GM19463 (cell line): Measurements from ENCODE around the gene HOXA2.

Experiments
- ATAC-seq: cut with Tn5 transposase; IDR thresholded peaks from one replicate; pipeline ENCODE4 v1.9.1; 2021; ENCODE audit warnings: mild to moderate bottlenecking, moderate library complexity; ENCODE audit not compliant: unreplicated experiment

Gene HOXA2

DNA sequence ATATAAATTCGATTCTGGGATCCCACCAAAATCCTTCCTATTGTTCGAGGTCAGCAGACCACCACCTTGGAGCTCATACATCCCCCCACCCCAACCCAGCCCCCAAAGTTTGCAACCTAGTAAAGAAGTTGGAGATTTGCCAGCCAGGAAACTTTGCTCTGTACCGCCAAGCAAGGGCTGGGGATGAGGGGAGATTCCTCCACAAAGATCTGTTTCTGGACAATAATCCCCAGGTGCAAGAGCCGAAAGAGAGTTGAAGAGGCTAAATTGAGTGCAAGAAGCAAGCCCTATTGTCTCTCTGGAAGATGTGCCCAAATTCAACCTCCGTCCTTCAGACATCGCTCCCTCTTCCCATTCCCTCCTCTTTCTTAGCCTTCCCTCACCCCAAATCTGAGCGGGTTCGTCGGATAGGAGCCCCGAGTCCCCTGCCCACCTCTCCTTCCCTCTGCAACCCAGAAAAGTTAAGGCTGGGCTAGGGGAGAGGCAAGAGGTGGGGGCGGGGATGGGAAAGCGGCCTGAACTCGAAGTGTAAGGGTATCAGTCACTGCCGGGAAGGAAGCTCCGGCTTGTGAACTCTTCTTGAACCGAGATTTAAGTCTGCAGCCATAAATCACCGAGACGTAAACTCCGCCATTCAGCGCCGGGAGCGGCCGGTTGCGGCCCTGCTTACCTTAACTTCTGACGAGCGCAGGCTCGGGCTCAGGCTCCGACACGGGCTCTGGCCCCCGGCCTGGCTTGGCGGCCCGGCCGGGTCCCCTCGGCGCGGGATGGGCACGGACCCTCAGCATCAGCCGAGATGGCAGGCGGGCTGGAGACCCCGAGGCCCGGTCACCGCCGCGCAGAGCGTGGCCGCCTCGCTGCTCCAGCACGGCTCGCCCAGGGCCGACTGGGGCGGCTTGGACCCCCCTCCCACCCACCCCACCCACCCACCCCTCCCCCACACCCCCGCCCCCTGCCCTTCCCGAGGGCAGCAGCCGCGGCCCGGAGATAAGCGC lies 10.8 kb upstream of the HOXA2 start:
- no peak for ATAC-seq

DNA sequence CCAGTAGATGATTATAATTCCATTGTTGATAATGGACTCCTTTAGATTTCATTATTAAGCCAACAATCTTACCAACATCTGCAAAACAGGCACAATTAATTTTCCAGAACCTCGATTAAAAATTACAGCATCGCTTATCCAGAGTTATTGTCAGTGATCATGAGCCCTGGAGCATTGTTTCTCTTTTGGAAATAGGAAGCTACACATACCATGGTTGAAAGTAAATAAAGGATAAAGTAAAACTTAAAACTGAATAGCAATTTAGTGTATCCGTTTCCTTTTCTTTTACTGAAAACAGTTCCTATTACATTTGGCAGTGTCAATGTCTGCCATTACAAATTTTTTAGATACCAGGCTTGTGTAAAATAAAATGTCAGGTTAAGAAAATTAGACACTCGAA lies 9.9 kb upstream of the HOXA2 start:
- no peak for ATAC-seq

DNA sequence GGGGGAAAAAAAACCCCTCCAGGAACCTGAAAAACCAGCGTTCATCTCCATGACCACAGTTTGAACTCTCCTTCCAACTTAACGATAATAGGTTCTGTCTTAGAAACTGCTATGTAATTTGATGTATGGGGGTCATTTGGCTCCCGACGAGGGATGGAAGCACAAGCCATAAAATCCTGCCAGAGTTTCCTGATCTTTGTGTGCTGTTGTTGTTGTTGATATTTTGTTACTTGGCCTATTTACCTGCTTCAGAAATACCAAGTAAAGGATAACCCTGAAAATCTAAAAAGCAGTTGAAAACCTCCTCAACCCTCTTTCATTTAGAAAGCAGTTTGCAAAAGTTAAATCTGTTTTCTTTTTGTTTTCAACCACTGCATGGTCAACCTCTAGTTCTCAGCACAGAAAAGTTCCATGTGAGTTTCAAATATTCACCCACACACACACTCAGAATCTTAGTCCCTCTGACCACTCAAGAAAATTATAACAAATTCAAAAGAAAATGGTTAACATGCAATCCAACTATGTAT lies 9.3 kb upstream of the HOXA2 start:
- no peak for ATAC-seq

DNA sequence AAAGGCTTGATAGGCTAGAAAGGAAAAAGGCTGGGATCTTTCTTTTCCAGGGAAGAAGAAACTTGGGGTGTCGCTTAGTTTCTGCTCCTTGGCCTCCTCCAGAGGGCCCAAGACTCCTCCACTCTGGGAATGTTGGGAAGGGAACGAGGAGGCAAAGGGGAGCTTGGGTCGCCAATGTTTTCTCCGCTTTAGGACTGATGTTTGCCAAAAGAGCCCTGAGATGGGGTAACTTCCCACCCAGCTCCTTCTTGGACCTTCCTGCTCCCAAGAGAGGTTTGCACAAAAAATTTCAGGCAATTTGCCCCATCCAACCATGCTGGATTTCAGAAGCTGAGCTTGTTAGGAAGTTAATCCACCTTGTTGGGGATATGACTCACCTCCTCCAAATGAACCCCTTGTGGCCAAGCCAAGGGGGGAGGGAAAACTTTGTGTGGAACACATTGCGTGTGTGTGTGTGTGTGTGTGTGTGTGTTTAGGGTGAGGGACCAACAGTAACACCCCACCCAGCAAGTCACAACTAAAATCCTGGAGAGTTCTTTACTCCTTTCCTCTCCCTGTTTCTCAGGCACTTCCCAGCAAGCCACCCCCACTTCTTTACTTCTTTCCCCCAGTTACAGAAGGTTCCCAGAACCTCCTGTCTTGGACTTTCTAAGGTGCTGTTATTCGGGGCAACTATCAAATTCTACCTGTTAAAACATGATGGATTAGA lies 8.7 kb upstream of the HOXA2 start:
- no peak for ATAC-seq

DNA sequence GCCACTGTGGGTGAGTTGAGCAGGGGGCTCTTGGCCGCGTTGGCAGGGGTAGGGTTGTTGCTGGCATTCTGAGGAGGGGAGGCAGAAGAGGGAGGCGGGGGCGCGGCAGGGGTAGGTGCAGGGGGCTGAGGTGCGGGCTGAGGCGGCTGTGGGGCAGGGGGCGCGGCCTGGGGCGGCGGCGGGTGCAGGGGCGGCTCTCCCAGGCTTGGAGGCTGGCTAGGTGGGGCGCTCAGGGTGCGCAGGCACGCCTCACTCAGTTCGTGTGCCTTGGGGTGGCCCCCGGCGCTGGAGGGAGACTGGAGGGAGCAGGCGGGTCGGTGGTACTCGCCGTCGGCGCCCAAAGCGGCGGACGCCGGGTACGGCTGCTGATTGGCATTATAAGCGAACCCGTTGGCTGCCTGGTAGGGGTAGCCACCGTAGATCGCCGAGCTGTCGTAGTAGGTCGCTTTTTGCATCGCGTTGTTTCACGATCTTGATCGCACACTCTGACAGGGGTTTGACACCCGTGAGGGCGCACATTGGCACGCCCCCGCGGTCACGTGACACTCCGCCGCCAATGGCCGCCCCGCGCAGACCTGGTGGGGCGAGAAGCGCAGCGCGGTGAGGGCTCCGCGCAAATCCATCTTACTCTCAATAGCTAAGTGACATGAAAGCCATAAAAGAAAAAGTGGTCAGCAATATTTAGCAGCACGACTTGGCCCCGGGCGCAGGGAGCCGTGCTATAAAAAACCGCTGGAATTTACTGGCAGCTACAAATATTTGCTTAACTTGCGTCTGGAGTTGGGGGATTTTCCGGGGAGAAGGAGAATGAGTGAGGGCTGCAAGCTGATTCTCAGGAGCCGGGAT lies 7.9 kb upstream of the HOXA2 start:
- ATAC-seq: no peak

DNA sequence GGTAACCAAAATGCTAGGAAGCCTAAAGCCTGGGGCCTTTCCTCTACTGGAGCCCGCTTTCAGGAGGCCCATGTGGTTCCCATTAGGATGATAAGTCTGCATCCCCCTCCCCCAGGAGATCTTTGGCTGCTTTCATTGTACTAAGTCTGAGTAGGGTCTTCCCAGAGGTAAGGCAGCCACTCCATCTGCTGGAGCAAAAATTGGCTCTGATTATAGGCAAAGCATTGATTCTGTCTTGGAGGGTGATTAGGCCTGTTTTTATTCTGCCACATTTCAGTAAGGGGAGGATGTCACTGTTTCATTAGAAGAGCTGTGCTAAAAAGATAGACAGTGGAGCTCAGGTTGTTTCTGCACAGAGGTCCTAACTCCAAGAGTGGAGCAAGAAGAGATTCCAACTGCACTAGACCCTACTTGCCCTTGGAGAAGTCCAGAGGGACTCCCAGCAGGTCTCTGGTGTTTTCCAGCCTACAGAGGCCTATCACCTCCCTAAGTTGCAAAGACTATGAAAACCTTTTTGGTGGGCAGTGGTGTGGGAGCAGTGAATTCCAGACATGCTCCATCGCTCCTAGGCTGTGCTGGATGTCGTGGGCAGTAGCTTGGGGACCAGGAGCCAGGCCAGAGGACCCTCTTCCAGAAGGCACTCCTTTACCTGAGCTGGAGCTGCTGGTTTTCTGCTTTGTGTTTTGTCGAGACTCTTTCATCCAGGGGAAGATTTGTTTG lies 7.1 kb upstream of the HOXA2 start:
- ATAC-seq: no peak

DNA sequence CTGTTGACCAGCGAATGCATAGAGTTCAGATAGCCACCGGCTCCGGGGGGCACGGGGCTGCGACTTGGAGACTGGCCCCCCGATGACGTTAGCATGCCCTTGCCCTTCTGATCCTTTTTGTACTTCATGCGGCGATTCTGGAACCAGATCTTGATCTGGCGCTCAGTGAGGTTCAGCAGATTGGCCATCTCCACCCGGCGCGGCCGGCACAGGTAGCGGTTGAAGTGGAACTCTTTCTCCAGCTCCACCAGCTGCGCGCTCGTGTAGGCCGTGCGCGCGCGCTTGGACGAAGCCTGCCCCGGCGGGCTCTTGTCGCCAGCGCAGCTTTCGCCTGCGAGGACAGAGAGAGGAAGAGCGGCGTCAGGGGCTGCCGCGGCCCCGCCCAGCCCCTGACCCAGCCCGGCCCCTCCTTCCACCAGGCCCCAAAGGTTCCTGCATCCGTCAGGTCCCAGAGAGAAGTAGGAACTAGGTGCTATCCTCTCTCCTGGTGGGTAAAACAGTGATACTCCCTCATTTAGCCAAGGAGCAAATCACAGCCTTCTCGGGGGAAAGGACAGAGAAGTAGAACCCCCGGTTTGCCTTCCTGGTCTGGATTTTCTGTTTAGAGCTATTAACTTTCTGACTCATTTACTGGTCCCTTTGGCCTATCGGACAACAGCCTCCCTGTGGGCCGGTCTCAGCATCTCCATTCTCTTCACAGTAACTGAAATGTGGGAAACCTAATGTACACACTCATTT lies 6.1 kb upstream of the HOXA2 start:
- ATAC-seq: no peak

DNA sequence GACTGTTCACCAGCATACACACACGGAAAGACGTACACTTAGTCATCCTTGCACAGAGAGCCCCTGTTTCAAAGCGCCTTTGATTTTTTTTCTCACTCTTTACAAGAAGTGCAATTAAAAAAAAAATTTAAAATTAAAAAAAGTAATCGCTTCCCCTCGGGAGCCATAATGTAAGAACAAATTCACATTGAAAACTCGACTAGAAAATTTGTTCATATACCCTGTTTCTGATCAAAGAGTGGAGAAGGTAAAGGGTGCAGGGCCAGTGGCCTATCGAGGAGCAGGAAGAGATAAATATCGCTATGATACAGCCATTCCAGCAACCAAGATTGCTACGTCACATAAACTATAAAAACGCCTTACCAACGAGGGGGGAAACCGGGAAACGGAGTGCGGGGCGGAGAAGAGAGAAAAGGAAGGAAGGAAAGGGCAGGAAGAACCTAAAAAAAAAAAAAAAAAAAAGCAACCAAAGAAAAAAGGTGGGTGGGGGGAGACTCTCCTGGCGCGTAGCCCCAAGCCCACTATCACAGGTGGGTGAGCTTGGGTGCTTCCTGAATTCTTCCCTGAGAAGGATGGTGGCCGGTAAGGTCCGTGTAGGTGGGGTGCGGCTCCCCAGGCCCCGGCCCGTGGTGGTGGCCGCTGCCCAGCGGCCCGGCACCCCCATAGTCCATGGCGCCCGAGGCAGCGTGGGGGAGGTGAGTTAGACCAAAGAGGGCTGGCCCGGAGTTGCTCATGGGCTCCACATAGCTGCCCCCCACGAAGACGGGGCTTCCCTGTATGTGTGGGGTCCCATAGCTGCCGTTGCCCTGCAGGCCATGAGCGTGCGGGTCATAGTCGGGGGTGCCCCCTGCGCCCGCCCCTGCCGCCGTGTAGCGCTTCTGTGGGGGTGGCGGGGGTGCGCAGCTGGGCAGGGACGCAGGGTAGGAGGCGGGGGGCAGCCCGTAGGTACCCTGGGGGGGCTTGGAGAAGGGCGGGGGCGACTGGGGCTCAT lies 5.2 kb upstream of the HOXA2 start:
- ATAC-seq: no peak

DNA sequence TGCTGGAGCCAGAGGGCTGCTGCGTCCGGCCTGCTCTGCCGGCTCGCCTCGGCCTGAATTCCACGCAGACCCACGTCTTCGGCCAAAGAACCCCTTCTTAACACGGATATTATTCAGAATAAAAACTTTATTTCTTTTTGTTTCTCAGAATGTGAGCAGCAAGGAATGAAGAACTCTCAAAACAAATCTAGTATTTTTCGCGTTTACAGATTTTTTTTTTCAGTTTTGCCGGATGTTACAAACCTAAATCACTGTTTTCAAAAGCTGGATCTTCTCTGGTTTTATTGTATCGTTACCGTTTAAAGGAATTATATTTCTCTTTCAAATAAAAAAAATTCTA lies 4.4 kb upstream of the HOXA2 start:
- ATAC-seq: no peak

DNA sequence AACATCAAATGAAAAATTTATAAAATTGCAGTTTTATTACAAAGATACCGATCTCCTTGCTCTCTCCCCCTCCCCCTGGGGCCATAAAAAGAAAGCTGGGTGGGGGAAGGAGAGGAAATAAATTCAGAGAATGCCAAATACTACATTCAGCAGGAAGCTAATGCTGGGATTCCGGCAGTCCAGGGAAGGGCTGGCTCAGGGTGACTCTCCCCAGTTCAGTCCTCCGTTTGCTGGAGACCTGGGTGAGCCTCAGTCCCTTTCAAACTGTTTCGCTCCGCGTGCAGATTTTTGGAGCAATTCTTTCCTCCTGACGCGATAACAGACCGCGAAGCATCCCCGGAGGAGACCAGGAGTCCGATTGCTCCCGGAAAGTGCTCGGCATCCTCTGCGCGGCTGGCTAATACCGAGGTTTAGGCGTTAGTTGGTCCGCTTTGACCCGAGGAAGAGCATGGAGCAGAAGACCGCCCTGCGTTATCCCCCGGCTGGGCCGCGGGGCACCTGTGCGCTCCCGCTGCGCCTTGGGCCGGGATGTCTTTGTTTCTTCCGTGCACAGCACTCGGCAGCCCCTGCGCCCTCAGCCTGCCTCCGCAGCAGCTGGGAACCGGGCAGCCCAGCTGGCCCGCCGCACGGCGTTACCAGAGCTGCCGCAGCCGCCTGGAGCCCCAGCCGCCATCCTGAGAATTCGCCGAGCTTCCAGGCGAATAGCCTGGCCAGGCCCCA lies 3.9 kb upstream of the HOXA2 start:
- no peak for ATAC-seq

DNA sequence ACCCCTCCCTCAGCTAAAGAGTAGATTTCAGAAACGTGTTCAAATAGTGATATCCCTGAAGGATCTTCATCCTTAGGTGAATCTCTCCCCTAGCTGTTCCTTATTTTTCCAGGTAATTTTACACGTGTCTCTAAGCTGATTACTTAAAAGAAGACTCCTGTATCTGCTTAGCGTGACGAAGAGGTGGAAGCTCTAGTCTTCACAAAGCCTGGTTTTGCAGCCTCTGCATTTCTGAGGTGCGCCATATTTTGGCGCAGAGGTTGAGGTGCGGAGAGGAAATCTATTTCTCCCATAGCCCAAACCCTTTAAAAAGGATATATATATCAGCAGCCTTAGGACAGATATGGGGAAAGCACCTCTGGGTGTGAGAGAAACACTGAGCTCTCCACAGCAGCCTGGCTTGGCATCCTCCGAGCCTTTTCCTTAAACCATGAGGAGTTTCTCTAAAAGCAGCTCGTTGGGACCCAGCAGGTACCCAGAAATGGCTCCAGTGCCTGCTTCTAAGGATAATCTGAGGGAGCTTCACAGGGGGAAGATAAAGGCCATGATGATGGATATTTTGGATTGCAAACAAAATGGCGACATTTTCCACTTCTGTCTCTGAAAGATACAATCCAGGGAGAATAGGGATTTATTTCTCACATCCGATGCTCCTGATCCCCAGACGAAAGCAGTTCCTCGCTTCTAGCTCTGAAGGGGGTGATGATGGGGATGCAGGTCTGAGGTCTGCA lies 3.0 kb upstream of the HOXA2 start:
- no peak for ATAC-seq

DNA sequence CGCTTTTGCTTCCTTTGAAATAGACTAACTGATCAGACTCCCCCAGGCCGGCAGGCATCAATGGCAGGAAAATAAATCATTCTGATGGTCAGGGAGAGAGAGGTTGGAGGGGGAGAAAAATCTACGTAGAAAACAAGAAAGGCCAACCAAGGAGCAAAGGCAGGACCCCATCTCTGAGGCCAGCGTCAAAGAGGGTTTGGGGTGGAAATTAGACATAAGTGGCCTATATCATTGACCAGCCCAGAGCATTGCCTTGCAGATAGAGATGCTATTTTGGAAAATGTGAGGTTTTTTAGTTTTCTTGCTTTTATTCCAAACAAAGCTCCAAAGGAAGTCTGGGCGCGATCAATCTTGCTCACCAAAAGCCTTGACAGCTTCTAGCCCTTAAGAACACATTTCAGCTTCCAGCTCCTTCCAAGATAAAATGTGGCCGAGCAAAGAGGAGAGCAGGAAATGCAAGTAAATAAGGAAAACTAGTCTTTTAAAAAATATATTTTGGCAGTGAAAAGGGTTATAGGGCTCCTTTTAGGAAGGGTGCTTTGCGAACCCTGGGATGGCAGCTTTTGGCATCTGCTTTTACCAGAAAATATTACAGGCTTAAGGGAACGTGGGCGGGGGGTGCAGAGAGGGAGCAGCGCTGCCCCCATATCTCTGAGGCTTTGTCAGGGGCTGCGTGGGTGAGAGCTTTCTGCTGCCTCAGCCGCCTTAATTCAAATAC lies 2.0 kb upstream of the HOXA2 start:
- no peak for ATAC-seq

DNA sequence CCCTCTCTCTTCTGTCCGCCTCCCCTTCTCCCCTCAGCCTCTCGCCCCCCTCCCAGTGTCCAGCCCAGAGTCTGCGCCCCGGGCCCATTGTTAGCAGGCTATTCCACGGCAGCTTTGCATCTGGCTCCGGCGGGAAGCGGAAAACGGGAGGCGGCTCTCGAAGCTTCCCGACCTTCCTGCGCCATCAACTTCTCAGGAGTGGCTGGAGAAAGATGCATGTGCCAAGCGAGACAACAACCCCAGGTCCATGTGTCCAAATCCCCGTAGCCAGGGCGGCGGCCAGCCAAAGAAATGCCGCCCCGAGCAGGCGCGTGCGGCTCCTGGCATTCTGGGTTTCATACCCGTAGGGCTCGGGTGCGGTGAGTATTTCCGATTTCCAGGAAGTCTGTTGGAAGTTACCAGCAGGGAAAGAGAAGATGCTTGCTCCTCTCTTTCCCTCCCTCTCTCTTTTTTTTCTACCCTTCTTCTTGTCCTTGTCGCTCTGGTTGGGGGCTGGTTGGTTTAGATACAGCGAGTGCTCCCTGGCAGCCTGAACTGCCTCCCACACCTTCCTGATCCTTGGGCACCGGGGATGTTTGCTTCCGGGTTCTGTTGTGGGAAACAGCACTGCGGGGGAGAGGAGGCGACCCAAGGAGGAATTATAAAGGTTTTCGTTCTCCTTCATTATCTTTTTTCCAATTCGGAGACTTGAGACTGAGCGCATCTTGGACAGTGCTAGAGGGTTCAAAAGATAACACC lies 1.2 kb upstream of the HOXA2 start:
- no peak for ATAC-seq

DNA sequence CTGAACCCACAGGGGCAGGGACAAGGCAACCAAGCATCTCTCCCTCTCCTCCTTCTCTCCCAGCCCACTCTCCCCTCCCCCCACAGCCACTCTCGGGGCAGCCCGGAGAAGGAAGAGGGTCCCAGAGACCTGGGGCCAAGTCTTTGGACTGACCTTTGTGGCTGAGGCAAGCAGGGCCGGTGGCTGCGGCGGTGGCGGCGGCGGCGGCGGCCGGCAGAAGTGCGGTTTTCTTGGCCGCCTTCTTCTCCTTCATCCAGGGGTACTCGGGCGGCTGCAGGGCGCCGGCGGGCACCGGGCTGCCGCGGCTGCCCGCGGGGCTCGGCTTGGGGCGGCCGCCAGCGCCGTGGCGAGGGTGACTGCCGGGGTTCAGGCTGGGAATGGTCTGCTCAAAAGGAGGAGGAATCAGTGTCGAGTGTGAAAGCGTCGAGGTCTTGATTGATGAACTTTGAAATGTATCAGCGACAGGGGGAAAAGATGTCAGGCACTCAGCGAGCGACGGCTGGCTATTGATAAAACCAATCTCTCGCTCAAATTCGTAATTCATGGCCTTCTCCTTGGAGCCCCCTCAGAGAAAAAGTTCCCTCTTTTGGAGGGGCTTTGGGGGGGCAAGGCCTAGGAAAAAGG lies 414 bp downstream of the HOXA2 start:
- ATAC-seq: no peak

DNA sequence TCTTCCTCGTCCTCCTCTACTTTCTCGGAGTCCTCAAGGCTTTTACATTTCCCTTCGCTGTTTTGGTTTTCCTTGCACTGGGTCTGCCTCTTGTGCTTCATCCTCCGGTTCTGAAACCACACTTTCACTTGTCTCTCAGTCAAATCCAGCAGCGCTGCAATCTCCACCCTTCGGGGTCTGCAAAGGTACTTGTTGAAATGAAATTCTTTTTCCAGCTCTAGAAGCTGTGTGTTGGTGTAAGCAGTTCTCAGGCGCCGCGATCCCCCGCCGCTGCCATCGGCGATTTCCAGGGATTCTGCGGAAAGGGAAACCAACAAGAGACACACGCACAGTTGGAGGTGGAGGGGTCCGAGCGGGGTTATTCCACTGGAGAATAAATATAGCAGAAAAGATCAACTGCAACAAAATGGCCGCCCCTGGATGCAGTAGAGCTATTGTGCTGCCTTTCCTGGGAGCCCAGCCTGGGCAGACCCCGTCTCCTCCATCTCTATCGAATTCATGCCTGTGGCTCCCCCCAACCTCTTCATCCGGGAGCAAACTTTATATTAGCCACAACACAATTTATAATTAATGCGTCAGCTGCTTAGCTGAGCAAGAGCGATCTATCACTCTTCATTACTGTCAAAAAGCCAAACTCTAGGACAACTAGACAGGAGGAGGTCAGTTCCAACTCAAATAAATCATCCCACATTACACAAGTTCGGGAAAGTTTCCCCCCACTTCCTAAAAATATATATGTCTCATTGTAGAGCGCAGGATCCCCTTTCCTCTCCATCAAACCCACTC lies 1.1 kb downstream of the HOXA2 start:
- no peak for ATAC-seq
